GM19324 (cell line): Measurements from ENCODE around the gene EFCAB8.

ENCODE experiments used
- ATAC-seq: cut with Tn5 transposase; IDR thresholded peaks from one replicate; pipeline ENCODE4 v1.9.1; 2021; ENCODE audit warnings: mild to moderate bottlenecking, moderate library complexity; ENCODE audit not compliant: unreplicated experiment, low FRiP score

Gene EFCAB8

DNA sequence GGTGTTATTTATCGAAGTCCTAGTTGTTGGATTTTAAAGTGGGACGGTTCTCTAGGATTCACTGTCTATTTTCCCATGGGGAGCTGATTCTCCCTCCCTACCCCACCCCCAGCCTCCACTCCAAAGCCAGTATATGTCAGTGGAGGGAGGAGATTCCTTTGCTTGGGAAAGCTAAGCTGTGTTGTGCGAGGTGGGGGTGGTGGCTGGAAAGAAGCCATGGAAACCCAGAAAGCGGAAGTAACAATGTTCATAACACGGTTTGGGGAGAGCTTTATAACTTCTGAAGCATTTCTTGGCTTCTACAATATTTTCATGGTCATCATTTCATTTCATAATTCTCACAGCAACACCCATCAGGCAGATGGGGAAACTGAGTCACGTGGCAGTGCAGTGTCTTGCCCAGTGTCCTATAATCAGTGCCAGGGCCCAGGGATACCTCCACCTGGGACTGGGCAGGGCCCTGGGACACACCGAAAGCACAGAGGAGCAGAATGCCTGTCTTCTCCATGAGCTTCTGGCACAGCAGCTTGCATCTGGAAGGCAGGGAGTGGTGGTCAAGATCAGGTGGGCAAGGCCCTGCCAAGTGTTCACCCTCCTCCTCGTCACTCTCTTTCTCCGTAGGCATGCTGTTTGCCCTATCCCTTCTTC lies 141.0 kb downstream of the EFCAB8 start:
- no peak for ATAC-seq

DNA sequence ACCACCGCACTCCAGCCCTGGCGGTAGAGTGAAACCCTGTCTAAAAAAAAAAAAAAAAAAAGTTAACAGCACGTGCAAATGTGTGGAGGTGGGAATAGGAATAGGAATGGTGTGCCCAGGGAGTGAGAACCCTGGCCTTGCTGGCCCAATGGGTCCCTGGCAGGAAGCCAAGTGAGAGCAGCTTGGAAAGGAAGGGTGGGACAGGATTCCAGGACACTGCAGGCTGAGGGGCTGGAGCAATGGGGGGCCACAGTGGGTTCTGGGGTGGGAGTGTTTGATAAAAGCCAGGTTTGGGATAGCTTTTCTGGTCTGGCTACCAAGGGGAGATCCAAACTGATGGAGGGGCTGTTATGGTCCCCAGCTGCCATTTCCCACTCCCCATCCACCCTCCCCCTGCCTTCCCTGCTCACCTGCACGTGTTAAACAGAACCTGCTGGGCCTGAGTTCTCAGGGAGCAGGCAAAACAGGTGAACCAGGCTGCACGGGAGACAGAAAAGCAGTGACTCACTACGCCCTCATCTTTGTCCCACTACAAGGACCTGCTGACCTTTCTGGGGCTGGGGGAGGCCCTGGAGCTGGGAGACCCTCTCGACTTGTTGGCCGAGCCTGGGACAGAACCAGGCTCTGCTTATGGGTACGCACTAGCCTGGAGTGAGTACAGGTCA lies 142.2 kb downstream of the EFCAB8 start:
- no peak for ATAC-seq

DNA sequence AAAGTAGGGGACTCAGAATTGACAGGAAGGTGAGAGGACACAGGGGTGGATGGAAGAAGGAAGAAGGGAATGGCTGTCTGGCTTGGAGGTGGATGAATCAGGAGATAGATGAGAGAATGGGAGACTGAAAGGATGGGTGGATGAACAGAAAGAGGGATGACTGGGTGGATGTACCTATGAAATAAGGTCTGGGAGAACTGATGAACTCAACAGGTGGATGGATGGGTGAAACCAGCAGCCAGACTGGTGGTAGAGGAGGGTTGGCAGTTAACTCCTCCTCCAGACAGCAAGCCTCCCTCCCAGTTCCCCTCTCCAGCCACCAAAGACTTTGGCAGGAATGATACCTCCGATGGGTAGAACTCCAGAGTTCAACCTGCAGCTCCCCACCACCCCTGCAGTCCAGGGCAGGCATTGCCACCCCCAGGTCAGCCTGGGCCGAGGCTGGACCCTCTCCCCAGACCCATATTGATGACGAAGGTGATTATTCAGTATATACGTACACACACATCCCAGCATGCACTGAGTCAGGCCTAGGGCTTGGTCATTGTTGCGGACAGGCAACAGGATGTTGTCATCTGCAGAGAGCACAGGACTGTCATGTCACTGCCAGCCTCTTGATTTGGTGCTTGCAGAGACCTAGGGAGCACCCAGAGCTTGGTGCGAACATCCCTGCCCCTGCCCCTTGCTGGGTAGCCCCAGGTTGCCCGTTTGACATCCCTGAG lies 143.5 kb downstream of the EFCAB8 start:
- no peak for ATAC-seq

DNA sequence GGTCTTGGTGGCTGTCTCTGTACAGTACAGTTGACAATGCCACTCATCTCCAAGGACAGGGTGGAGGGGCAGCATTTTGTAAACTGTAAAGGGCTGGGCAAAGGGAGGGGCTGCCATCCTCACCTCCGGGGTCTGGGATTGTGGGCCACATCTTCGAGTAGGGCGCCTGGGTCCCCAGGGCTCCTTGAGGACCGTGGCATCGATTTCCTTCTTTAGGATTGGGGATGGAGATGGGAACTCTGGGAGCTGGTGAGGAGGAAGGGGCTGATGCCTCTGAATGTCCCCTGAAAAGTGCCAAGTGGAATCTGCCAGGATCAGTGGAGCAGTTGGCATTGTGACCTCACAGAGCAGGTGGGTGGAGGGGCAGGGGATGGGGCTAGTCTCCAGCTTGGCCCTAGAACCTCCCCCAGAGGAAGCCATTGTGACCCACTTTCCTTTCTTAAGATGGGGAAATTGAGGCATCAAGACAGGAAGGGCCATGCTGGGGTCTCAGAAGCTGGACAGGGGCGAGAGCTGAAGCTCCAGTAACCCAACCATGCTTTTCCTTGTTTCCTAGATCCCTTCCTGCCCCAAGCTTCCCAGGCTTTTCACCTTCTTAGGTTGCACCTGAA lies 145.5 kb downstream of the EFCAB8 start, which contains the start of gene SUN5:
Gene SUN5 (minus strand): TSS at position 293 of the 611 bp plus-strand sequence. CDS start 93 bp downstream, at position 200.
- no peak for ATAC-seq

DNA sequence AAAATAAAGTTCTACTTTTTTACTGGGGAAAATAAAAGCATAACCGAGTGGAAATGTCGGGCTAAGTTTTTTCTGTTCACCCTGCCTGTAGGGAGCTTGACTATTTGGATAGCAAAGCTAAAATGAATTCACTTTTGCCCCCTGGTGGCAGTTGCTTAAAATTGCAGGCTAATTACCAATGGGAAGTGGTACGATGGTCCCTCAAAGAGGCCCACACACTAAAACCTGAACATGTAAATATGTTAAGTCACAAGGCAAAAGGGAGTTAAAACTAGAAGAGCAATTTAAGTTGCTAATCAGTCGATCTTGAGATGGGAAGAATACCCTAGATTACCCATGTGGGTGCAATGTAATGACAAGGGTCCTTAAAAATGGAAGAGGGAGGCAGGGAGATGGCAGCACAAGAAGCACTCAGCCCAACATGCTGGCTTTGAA lies 146.4 kb downstream of the EFCAB8 start:
- no peak for ATAC-seq

DNA sequence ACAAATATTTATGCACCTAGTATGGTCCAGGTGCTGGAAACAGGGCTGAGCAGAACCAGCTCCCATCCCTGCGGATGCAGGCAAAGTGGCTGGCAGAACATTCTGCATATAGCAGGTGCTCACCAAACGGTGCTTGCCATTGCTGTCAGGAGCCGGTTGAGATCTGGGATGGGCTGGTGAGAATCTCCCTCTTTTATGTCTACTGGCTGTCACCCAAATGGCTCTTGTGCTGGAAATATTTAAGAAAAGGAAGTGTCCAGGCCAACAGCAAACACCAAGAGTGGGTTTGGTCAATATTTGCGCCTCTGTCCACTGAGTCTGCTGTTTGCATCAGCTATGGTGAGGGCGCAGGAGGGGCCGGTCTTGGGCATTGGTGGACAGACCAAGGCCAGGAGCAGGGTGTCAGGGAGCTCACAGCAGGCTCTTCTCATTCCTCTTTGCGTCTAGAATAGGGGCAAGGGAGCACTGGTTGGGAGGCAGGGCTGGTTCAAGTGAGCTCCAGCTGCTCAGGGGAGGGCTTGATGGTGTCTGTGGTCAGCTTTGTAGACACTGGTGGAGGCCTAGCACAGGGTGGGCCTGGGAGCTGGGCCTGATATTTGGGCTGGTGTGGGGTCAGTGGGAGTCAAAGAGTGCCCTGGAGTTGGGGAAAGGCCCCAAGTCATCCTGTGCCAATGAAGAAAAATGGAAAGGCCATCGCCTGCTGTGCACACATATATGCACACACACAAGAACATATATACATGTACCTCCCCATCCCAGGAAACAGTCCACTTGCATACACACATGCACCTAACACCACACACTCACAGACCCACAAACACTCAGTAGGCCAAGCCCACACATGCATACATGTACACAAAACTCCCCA lies 147.4 kb downstream of the EFCAB8 start:
- no peak for ATAC-seq

DNA sequence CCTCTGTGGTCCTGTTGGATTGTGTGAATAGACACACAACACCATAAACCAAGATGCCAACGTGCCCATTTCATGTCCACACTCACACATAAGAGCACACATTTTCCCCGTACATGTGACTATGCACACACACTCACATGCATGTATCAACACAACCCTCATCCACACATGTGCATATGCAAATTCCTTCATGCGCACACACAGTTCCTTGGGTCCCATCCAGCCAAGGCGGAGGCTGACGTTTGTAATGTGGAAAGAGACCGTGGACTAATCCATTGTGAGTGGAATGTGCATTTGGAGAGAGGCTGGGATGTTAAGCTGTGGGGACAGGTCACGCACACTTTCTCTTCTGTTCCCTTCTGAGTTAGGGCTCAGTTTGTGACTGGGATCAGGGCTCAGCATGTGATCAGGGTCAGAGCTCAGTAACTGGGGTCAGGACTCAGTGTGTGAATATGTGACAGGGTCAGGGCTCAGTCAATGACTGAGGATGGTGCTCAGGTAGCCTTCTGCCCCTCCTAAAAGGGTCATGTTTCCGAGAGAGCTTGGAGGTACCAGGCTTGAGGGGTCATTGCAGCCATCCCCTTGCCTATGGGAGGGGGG lies 148.2 kb downstream of the EFCAB8 start:
- ATAC-seq = no peak

DNA sequence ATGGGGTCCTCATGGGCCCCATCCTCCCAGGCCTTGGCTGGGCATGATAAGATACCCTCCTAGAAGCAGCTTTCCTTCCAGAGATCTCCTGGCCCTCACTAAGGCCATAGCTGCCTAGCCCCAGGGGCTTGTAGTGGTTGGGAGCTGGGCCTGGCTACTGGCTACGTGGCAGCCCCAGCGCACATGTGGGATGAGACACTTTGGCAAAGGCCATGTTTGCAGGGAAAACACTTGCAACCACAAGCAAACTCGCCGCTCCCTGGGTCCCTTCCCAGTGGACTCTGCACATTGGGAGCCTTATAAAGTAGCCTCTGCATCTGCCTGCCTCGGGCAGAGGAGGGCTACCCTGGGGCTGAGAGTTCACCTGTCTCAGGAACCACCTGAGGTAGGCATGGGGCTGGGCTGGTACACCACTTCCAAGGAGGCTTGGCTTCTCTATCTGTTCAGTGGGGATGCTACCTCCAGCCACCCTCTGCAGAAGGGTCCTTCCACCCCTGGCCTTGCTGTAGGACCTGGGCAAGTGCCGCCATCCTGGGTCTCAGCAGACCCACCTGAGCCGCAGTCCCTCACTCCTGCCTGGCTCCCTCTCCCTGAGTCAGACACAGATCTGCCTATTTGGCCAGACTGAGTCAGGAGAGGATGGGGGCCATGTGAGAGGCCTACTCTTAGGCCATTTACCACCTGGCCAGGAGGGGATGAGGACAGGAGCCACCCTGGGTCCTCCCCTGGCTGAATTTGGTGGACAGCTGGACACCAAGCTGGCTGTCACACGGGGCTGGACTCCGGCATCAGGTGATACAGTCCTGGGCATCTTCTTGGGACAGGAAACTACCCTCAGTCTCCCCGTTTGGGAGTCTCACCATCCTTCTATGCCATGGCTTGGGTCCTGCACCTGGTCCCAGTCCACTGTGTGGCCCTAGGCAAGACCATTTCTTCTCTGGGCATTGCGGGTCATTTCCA lies 148.9 kb downstream of the EFCAB8 start, which contains the start of gene BPIFB2:
Gene BPIFB2 (plus strand): TSS at position 329 of the 960 bp plus-strand sequence. CDS start 871 bp downstream, outside the sequence.
- ATAC-seq = no peak

DNA sequence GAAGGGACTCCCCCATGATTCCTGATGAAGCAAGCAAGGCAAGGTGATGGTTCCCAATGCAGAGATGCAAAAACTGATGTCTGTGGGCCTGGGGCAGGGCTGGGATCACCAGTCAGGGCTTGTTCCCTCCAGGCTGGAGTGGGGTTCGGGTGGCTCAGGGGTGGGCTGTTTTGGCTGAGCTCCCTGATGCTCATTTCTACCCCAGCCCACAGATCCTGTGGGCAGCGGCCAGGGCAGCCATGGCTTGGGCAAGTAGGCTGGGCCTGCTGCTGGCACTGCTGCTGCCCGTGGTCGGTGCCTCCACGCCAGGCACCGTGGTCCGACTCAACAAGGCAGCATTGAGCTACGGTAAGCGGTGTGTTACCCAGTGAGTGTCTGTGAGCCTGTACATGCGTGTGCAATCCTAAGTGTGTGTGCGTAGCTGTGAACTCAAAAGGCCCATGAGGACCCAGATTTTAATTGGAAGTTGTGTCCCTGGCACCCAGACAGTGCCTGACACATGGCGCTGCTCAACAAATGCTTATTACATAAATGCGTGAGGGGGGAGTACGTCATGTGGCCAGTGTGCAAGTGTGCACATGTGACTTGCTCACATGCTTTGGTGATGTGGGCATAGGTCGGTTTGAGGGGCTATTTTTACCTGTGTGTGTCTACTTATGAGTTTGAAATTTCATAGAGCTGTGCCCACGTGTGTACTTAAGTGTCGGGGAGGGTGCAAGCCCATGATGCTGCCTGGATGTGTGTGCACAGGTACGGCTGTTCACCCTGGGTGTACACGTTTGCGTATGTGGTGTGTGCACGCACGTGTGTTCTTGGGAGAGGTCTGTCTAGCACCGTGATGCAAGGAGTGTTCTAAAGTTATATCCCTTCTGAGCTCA lies 149.9 kb downstream of the EFCAB8 start:
- ATAC-seq = no peak

DNA sequence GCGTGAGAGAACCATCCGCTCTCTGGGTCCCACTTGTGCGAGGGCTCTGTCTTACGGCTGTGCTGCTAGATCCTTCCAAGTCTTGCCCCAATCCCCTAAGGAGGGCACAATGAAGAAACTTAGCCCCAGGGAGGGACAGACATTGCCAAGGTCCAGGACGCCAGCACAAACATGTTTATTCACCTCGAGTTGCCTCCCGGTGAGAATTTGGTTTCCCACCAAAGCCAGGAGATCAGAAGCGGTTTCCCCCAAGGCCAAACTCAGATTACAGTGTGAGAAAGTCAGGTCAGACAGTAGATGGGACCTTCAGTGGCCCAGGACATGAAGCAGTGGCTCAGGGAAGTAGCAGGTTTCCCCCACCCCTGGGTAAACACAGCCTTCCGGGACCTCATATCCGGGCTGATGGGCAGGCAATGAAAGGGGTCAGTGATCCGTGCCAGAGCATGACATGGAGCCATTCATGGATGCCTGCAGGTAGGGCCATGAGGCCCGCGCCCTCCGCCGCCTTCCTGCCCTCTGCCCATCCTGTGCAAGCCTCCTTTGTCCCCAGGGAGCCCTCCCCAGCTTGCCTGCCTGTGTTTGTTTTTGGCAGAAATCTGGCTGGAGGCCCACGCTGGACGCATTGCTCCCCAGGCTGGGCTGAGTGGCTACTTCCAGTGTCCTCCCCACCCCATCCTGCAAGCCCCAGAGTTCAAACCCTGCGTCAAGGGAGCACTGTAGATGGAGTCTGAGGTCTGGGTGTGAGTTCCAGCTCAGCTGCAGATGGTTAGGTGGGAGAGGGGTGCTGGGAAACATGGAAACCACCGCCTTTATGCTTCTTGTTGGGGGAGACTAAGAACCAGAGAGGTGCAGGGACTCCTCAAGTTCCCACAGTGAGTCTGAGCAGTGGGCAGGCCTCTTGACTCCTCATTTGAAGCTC lies 150.8 kb downstream of the EFCAB8 start:
- no peak for ATAC-seq

DNA sequence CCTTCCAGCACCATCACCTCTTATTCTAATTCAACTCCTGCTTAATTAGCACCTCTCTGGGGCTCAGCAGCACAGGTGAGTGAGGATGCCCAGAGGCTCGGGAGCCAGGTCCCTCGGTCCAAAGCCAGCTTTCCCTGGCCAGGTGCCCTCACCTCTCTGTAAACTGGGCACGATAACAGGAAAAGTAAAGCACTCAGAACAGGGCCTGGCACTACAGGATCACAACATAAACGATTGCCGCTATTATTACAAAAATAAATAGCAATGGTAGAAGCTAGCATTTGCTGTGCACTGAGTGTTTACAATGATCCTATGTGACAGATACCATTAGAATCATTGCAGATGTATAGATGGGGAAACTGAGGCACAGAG lies 151.4 kb downstream of the EFCAB8 start:
- no peak for ATAC-seq

DNA sequence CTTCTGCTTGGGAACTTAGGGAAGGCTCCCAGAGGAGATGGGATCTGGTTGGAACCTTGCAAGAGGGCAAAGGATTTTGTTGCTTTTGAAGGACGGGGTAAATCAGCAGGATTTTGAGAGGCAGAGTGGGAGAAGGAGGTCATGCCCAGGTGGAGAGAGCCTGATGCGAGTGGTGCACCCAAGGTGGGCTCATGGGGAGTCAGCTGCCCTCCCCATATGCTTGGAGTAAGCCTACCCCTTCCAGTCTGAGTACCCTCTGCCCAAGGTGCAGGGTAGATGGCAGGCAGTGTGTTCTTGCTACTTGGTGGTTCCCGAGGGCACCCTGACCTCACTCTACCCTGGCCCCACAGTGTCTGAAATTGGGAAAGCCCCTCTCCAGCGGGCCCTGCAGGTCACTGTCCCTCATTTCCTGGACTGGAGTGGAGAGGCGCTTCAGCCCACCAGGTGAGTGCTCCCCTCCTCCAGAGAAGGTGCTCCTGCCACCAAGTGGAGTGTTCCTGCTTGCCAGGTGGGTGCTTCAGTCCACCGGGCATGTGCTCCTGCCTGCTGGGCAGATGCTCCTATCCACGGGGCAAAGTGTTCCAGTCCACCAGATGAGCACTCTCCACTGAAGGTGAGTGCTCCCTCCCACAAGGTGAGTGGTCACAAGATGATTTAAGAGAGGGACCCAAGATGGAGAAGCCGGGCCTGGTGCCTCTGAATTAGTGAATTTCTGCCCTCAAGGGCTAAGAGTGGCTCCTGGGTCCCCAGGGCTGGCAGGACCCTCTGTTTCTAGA lies 152.1 kb downstream of the EFCAB8 start:
- no peak for ATAC-seq
